ENCODE results near the gene SLC25A41. TPM values are rescaled to one million over a fixed set of nuclear protein-coding genes. Genes with fewer than 3 reads are reported as not detected.
"Not testable (repeated sequence)": the region's sequence is repeated elsewhere in the genome, so short reads cannot be mapped to it uniquely, and the experiment has no call there.

Gene SLC25A41
- total RNA-seq, 1 donor from 2014 or later, result 0.30 TPM

DNA sequence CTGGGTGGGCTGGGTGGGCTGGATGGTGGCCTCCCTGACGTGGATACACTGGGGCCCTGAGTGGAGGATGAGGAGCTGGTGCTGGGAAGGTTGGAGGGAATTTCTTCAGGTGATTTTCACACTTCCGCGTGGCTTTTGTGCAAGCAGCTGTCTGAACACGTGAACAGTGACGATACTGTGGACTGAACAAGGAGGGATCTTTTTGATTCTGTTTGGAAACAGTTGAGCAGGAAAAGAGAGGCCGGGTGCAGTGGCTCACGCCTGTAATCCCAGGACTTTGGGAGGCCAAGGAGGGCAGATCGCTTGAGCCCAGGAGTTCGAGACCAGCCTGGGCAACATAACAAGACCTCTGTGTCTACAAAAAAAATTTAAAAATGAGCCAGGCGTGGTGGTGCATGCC lies 31.5 kb downstream of the SLC25A41 start:
- no peak for DNase-seq (ENCODE audit: low spot score)
- no peak overlapping the region for H3K4me3 Mint-ChIP-seq (ENCODE audit: low read depth)
- H3K36me3 Mint-ChIP-seq (ENCODE audit: low read depth), result no peaks in the 10 kb centered on the region
- H3K4me1 Mint-ChIP-seq (ENCODE audit: low read depth), result no peaks in the 10 kb centered on the region
- intact Hi-C loops (cut with micrococcal nuclease), result no loop called here
- H3K27ac Mint-ChIP-seq, result no peak overlapping the region
- no peaks in the 10 kb centered on the region for H3K9me3 Mint-ChIP-seq
- peaks cover 2% of the 10 kb centered on the region for H3K27me3 Mint-ChIP-seq (ENCODE audit: low read depth)

DNA sequence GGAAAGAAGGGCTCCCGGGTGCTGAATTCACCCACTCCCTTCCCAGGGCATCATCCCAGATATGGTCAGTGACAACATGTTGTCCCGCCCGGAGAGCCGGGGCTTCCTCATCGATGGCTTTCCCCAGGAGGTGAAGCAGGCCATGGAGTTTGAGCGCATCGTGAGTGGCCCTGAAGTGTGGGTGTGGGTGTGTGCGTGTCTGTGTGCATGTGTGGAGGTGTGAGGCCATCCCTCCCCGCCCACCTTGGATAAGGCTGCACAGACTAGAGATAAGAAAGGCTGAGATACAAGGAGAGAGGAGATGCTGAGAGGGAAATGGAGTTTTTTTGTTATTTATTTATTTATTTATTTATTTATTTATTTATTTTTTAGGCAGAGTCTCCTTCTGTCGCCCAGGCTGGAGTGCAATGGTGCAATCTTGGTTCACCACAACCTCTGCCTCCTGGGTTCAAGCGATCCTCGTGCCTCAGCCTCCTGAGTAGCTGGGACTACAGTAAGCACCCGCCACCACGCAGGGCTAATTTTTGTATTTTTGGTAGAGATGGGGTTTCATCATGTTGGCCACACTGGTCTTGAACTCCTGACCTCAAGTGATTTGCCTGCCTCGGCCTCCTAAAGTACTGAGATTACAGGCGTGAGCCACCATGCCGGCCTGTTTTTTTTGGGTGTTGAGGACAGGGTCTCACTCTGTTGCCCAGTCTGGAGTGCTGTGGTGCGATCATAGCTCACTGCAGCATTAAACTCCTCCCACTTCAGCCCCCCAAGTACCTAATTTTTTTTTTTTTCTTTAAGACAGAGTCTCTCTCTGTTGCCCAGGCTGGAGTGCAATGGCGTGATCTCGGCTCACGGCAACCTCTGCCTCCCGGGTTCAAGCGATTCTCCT lies 33.3 kb downstream of the SLC25A41 start:
- intact Hi-C loops (cut with micrococcal nuclease); H3K27me3 Mint-ChIP-seq (ENCODE audit: low read depth); H3K4me3 Mint-ChIP-seq (ENCODE audit: low read depth); H3K27ac Mint-ChIP-seq; DNase-seq (ENCODE audit: low spot score); H3K9me3 Mint-ChIP-seq; H3K4me1 Mint-ChIP-seq (ENCODE audit: low read depth); H3K36me3 Mint-ChIP-seq (ENCODE audit: low read depth): not testable (repeated sequence)

DNA sequence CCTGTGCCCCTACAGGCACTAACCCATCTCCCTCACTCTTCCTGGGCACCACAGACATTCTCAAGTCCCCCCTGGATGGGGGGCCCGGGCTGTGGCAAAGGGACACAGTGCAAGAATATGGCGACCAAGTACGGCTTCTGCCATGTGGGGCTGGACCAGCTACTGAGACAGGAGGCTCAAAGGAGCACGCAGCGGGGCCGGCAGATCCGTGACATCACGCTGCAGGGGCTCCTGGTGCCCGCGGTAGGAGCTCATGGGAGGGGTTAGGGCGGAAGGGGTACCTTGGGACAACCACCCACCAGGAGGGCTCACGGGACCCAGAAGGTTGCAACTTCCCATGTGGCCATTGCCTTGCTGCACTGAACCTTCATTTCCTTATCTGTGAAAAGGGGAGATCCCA lies 37.3 kb downstream of the SLC25A41 start:
- H3K9me3 Mint-ChIP-seq, result no peaks in the 10 kb centered on the region
- no peaks in the 10 kb centered on the region for H3K27me3 Mint-ChIP-seq (ENCODE audit: low read depth)
- no peak for DNase-seq (ENCODE audit: low spot score)
- intact Hi-C loops (cut with micrococcal nuclease), result no loop called here
- no peak overlapping the region for H3K4me3 Mint-ChIP-seq (ENCODE audit: low read depth)
- peaks cover 11% of the 10 kb centered on the region for H3K36me3 Mint-ChIP-seq (ENCODE audit: low read depth)
- H3K4me1 Mint-ChIP-seq (ENCODE audit: low read depth), result peaks cover 18% of the 10 kb centered on the region
- H3K27ac Mint-ChIP-seq, result no peak overlapping the region

DNA sequence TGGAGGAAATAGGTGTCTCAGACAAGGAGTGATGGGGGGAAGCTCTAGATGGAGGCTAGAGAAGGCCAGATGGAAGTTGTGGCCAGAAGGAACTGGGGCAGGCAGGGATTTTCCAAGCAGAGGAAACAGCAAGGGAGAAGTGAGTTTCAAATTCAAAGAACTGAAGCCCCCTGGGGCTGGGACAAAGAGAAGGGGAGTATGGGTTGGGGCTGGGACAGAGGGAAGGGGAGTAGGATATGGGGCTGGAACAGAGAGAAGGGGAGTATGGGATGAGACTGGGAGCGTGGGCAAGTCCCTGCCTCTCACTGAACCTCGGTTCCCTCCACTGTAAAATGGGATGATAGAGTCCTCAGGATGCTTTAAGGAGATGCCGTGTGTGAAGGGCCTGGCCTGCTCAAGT lies 38.7 kb downstream of the SLC25A41 start:
- H3K4me1 Mint-ChIP-seq (ENCODE audit: low read depth), result peaks cover 22% of the 10 kb centered on the region
- intact Hi-C loops (cut with micrococcal nuclease), result no loop called here
- peaks cover 16% of the 10 kb centered on the region for H3K36me3 Mint-ChIP-seq (ENCODE audit: low read depth)
- H3K9me3 Mint-ChIP-seq, result no peaks in the 10 kb centered on the region
- no peaks in the 10 kb centered on the region for H3K27me3 Mint-ChIP-seq (ENCODE audit: low read depth)
- peak overlapping the region; percentile 40 for H3K27ac Mint-ChIP-seq
- no peak for DNase-seq (ENCODE audit: low spot score)
- peak overlapping the region; percentile 49 for H3K4me3 Mint-ChIP-seq (ENCODE audit: low read depth)

DNA sequence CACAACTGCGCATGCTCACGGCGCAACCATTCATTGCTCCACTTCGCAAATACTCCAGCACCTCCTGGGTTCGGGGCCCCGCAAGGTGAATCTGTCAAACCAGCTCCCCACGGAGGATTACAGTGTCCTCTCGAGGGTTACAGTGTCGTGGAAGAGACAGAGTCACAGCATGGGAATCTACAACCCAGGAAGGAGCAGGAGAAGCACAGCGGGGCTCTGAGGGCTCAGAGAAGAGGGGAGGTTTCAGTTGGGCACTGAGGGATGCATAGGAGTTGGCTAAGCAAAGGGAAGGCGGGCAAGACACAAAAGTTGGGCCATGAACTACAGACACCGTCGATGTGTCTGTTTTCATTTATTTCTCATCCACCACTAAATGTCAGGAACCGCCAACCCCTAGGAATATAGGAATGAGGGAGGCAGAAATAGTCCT lies 39.6 kb downstream of the SLC25A41 start:
- Mint-ChIP-seq H3K27ac (peak overlapping the region; percentile 95), H3K4me3 (ENCODE audit: low read depth) (peak overlapping the region; percentile 88), H3K27me3 (ENCODE audit: low read depth) (no peaks in the 10 kb centered on the region), H3K36me3 (ENCODE audit: low read depth) (peaks cover 19% of the 10 kb centered on the region), H3K4me1 (ENCODE audit: low read depth) (peaks cover 22% of the 10 kb centered on the region), H3K9me3 (no peaks in the 10 kb centered on the region)
- no peak for DNase-seq (ENCODE audit: low spot score)
- intact Hi-C loops (cut with micrococcal nuclease), result loop anchor here (1.0 kb wide), 2 partner anchors 21 to 31 kb away; no protein-coding TSS in a partner anchor

DNA sequence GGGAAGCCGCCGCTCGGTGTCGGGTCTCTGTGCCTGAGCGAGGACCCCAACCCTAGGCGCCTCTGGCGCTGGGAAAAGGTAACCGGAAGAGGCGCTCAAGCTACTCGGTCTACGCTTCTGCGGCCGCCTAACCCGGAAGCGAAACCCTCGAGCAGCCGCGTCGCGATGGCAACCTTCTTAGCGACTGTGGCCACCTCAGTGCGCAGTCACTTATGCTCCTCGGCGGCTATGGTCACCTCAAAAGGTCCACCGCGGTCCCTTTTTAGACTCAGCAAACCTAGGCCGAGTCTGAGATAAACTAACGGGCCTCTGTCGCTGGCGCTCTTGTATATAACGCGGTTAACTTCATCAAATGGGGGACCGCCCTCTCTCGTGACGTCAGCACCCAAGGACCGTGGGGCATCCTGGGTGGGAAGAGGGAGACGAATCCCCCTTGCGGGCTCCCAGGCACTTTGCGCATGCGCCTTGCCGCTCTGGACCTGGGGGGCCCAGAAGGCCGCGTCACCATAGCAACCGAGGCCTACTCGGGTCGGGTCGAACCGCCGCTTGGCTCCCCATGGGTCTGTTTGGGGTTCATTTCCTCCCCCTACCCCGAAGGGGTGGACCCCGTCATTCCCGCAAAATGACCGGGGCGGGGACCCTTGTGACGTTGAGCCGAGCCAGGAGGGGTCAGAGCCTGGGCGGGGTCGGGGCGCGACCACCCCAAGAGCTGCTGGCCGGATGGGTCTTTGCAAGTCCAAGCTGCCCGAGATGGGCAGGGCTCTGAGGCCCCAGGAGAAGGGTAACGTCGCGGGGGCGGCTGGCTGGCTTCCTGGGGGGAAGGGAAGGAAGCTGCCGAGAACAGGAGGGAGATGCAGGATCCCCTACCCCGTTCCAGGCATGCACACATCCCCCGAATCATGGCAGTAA lies 40.2 kb downstream of the SLC25A41 start, which contains the start of gene GTF2F1:
GTF2F1 (minus strand) TSS at position 91 of the 909 bp plus-strand sequence. CDS start 169 bp downstream, outside the sequence.
- peak; percentile 87 for DNase-seq (ENCODE audit: low spot score)
- Mint-ChIP-seq H3K36me3 (ENCODE audit: low read depth) (peaks cover 23% of the 10 kb centered on the region), H3K4me1 (ENCODE audit: low read depth) (peaks cover 22% of the 10 kb centered on the region), H3K27ac (peak within 1 kb of the TSS; percentile 95), H3K9me3 (no peaks in the 10 kb centered on the region), H3K27me3 (ENCODE audit: low read depth) (no peaks in the 10 kb centered on the region), H3K4me3 (ENCODE audit: low read depth) (peak within 1 kb of the TSS; percentile 88)
- intact Hi-C loops (cut with micrococcal nuclease), result loop anchor here (1.0 kb wide), 2 partner anchors 20 to 32 kb away; no protein-coding TSS in a partner anchor

DNA sequence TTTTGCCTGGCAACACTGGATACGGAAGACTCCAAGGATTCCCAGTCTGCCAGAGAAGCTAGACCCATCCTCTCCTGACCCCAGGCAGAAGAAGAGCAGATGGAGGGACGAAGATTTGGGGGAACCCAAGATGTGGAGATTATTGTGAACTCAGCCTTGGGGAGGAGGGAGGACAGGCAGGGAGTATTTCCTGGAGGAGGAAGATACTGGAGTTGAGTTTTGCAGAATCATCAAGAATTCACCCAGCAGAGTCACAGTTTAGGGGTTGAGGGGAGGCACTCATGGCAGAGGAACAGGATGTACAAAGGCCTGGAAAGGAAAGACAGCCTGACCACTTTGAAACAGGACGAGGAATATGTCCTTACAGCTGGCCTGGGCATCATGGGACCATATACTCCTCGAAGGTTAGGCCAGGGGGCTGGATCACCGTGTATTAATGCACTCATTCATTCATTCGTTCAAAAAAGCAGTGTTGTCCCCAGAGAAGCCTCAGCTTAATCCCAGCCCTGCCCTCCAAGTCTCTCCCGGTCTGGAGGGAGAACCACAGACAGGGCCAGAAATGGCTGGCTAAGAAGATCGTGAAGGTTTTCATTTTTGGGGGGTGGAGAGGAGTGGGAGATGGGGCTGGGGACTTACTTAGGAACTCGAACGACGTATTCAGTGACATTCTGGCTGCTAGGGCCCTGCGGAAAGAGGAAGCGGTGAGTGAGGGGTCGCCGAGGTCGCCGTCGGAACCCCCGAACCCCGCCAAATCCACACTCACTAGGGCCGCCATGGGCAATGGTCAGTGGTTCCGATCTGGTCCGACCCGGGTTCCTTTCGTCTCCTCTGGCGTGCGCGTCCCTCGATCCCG lies 41.1 kb downstream of the SLC25A41 start:
- intact Hi-C loops (cut with micrococcal nuclease), result loop anchor here (1.0 kb wide), 2 partner anchors 19 to 33 kb away; no protein-coding TSS in a partner anchor
- Mint-ChIP-seq H3K27ac (peak overlapping the region; percentile 95), H3K9me3 (no peaks in the 10 kb centered on the region), H3K27me3 (ENCODE audit: low read depth) (no peaks in the 10 kb centered on the region), H3K4me3 (ENCODE audit: low read depth) (peak overlapping the region; percentile 88), H3K4me1 (ENCODE audit: low read depth) (peaks cover 22% of the 10 kb centered on the region), H3K36me3 (ENCODE audit: low read depth) (peaks cover 27% of the 10 kb centered on the region)
- no peak for DNase-seq (ENCODE audit: low spot score)

DNA sequence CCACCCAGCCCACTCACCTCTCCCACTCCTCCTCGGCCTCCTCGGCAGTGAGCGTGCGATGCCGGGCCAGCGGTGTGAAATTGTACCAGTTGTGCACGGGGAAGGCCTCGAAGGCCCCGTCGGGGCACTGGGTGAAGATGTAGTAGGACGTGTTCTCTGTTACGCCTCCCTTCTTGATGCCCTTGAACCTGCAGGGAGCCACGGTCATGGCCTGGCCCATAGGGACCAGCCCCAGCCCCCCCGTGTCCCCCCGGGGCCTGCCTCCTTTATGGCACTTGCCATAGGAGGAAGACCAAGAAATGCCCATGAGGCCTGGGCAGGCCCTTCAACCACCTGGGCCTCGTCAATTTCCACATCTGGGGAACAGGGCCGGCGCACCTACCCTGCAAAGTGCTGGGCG lies 46.2 kb downstream of the SLC25A41 start:
- Mint-ChIP-seq H3K27ac (no peak overlapping the region), H3K4me1 (ENCODE audit: low read depth) (peaks cover 12% of the 10 kb centered on the region), H3K4me3 (ENCODE audit: low read depth) (no peak overlapping the region), H3K9me3 (no peaks in the 10 kb centered on the region), H3K27me3 (ENCODE audit: low read depth) (no peaks in the 10 kb centered on the region), H3K36me3 (ENCODE audit: low read depth) (peaks cover 55% of the 10 kb centered on the region)
- intact Hi-C loops (cut with micrococcal nuclease), result no loop called here
- no peak for DNase-seq (ENCODE audit: low spot score)

DNA sequence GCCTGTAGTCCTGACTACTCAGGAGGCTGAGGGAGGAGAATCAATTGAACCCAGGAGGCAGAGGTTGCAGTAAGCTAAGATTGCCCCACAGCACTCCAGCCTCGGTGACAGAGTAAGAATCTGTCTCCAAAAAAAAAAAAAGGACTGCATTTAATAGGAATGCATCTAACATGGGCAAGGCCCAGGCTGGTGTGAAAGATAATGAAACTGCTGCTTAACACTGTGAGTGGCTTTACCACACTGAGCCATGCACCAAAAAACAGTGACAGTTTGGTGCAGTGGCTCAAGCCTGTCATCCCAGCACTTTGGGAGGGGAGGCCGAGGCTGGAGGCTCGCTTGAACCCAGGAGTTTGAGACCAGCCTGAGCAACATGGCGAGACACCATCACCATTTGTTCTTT lies 49.2 kb downstream of the SLC25A41 start:
- no peaks in the 10 kb centered on the region for H3K27me3 Mint-ChIP-seq (ENCODE audit: low read depth)
- no peak for DNase-seq (ENCODE audit: low spot score)
- H3K9me3 Mint-ChIP-seq, result no peaks in the 10 kb centered on the region
- H3K4me3 Mint-ChIP-seq (ENCODE audit: low read depth), result no peak overlapping the region
- H3K27ac Mint-ChIP-seq, result no peak overlapping the region
- no peaks in the 10 kb centered on the region for H3K4me1 Mint-ChIP-seq (ENCODE audit: low read depth)
- intact Hi-C loops (cut with micrococcal nuclease), result no loop called here
- H3K36me3 Mint-ChIP-seq (ENCODE audit: low read depth), result peaks cover 68% of the 10 kb centered on the region

DNA sequence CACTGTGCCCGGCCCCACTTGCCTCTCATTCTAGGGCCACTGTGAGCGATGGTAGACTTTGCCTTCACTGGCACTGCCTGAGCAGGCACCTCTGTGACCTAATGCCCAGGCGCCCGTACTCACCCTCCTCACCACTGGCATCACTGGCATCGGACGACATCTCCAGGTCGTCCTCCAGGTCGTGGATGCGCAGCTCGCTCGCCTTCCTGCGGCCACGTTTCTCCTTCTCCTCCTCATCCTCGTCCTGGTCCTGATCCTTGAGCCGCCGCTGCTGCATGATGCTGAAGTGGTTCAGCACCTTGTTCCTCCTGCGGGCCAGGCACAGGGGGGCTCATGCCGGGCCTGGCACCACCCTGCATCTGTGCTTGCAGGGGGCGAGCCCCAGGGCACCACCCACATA lies 50.4 kb downstream of the SLC25A41 start:
- H3K36me3 Mint-ChIP-seq (ENCODE audit: low read depth), result peaks cover 67% of the 10 kb centered on the region
- no peak overlapping the region for H3K4me3 Mint-ChIP-seq (ENCODE audit: low read depth)
- no peak overlapping the region for H3K27ac Mint-ChIP-seq
- no peaks in the 10 kb centered on the region for H3K27me3 Mint-ChIP-seq (ENCODE audit: low read depth)
- no peaks in the 10 kb centered on the region for H3K9me3 Mint-ChIP-seq
- intact Hi-C loops (cut with micrococcal nuclease), result no loop called here
- no peak for DNase-seq (ENCODE audit: low spot score)
- no peaks in the 10 kb centered on the region for H3K4me1 Mint-ChIP-seq (ENCODE audit: low read depth)

DNA sequence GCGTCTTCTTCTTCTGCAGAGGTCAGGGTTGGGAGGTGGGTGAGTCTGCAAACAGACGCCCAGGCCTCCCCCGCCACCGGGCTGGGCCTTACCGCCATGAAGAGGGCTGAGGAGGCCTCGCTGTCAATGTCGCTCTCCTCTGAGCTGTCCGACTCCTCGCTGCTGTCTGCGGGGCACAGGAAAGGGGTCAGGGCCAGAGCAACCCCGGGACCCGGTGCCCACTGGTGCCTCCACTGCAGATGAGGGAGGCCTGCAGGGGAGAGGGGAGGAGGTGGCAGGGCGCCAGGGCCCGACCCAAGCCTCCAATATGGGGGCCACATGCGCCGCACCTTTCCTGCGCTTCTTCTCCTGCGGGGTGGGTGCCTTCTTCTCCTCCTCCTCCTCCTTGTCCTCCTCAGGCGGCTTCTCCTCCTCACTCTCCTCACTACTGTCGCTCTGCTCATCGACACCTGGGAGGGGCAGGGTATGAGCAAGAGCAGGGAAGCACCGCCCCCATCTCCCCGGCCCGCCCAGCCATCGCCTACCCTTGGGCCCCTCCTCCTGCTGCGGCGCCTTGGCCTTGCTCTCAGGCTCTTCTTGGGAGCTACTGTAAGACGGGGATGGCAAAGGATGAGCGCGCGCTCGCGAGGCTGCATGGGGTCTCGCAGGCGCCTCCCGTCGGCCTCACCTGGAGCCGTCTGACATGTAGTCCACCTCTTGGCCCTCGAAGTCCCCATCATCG lies 52.4 kb downstream of the SLC25A41 start:
- Mint-ChIP-seq H3K4me3 (ENCODE audit: low read depth) (no peak overlapping the region), H3K27me3 (ENCODE audit: low read depth) (no peaks in the 10 kb centered on the region), H3K9me3 (no peaks in the 10 kb centered on the region), H3K4me1 (ENCODE audit: low read depth) (no peaks in the 10 kb centered on the region), H3K36me3 (ENCODE audit: low read depth) (peaks cover 58% of the 10 kb centered on the region), H3K27ac (no peak overlapping the region)
- DNase-seq (ENCODE audit: low spot score), result no peak
- intact Hi-C loops (cut with micrococcal nuclease), result no loop called here

All from activated T-helper 2 cell treated with anti-CD3 and anti-CD28 coated beads, Interferon-gamma antibody, Interleukin-2, Interleukin-4, amounts not matched to agents 10 μg/mL and 5 μg/mL and 100 μg/mL, durations not matched to agents 14 hours and 24 hours and 36 hours (primary cell).